A549 (cell line): Measurements from ENCODE around the gene GALNT14. TPM values are rescaled to one million over a fixed set of nuclear protein-coding genes. Genes with fewer than 3 reads are reported as not detected.

ENCODE experiments used
- ATAC-seq, 2 experiments: fragments of 200-7000 bp in 1 of 2; fragments of >200 bp in 1 of 2; cut with Nextera tagmentation in 1 of 2; cut with Tn5 transposase in 1 of 2; 3 replicates each; pipeline versions ENCODE4 v1.8.0 to v1.9.1; 2018 to 2020; ENCODE audit warnings: mild to moderate bottlenecking in 1 of 2, moderate library complexity in 1 of 2
- CTCF ChIA-PET: fragments of 300-600 bp; sonication (Branson Sonifier 250); formaldehyde crosslinking; extraction: SDS; loops from one replicate; lab custom pipeline; 2021; ENCODE audit warnings: antibody characterized with exemption, inconsistent platforms; lab: Yijun Ruan, JAX
- POLR2A ChIA-PET: fragments of 350-600 bp; formaldehyde crosslinking; extraction: SDS; loops from one replicate; lab custom pipeline; 2021; ENCODE audit warnings: antibody characterized with exemption, inconsistent platforms; lab: Yijun Ruan, JAX
- DNase-seq, 2 experiments: peaks; one replicate each; pipeline versions ENCODE4 v3.0.0 to v3.0.0-alpha.2; 2011 to 2016; ENCODE audit warnings: low read depth in 1 of 2, low spot score in 1 of 2
- FAIRE-seq: peaks from 2 replicates; lab custom pipeline; 2011; peaks lifted over from hg19 to GRCh38; lab: Jason Lieb, UNC
- H3K27ac ChIP-seq, 2 experiments: fragments of >200 bp; sonication (Bioruptor Twin); formaldehyde crosslinking; 3 replicates each; pipeline ENCODE4 v1.5.1; 2016 to 2017
- H3K4me1 ChIP-seq: fragments of >200 bp; sonication (Bioruptor Twin); formaldehyde crosslinking; 3 replicates; pipeline ENCODE4 v1.6.1; 2016
- H3K4me2 ChIP-seq: fragments of >200 bp; sonication (Bioruptor Twin); formaldehyde crosslinking; 3 replicates; pipeline ENCODE4 v1.6.1; 2016
- H3K4me3 ChIP-seq: fragments of >200 bp; sonication (Bioruptor Twin); formaldehyde crosslinking; 3 replicates; pipeline ENCODE4 v1.5.1; 2016
- H3K9me3 ChIP-seq: fragments of >200 bp; sonication (Bioruptor Twin); formaldehyde crosslinking; 3 replicates; pipeline ENCODE4 v1.6.1; 2016
- CBX8 ChIP-seq: fragments of 200-600 bp; sonication (generic); IDR thresholded peaks from 2 replicates; pipeline ENCODE4 v1.6.1; 2016
- CEBPB ChIP-seq, 2 experiments: fragments of >200 bp in 1 of 2; sonication (Bioruptor Twin) in 1 of 2; formaldehyde crosslinking in 1 of 2; IDR thresholded peaks; 2 replicates each; pipeline ENCODE4 v1.6.1; 2012 to 2016
- EHF ChIP-seq: fragments of 250-450 bp; sonication (Bioruptor Pico); IDR thresholded peaks from 2 replicates; pipeline ENCODE4 v1.5.0; 2020; ENCODE audit warnings: mild to moderate bottlenecking
- EP300 ChIP-seq, 2 experiments: fragments of >200 bp; sonication (Bioruptor Twin); formaldehyde crosslinking; IDR thresholded peaks; 2 replicates in 1 of 2; 3 replicates in 1 of 2; pipeline ENCODE4 v1.6.1; 2016 to 2017
- FOSL2 ChIP-seq, 2 experiments: fragments of 450-650 bp in 1 of 2; fragments of >200 bp in 1 of 2; sonication (Bioruptor Twin) in 1 of 2; formaldehyde crosslinking; IDR thresholded peaks; 2 replicates each; pipeline versions ENCODE4 v1.5.0 to v1.6.1; 2016 to 2020; ENCODE audit warnings: mild to moderate bottlenecking in 1 of 2, moderate library complexity in 1 of 2
- HEYL ChIP-seq: fragments of 250-450 bp; sonication (Bioruptor Pico); IDR thresholded peaks from 2 replicates; pipeline ENCODE4 v1.8.0; 2021; ENCODE audit warnings: mild to moderate bottlenecking, moderate library complexity
- HOXB13 ChIP-seq: fragments of 250-450 bp; sonication (Bioruptor Pico); IDR thresholded peaks from 2 replicates; pipeline ENCODE4 v1.5.0; 2020; ENCODE audit warnings: low read depth, mild to moderate bottlenecking, moderate library complexity
- MAFK ChIP-seq: fragments of 450-650 bp; IDR thresholded peaks from 2 replicates; pipeline ENCODE4 v1.6.1; 2014; ENCODE audit not compliant: partially characterized antibody
- NFE2L2 ChIP-seq: fragments of 150-350 bp; conservative IDR thresholded peaks from 2 replicates; pipeline ENCODE4 v1.6.1; 2014; ENCODE audit warnings: low read length
- RARB ChIP-seq: fragments of 250-450 bp; sonication (Bioruptor Pico); IDR thresholded peaks from 2 replicates; pipeline ENCODE4 v1.8.0; 2021; ENCODE audit warnings: mild to moderate bottlenecking, moderate library complexity
- REST ChIP-seq: fragments of 200-600 bp; sonication (generic); IDR thresholded peaks from 2 replicates; pipeline ENCODE4 v1.6.1; 2016; ENCODE audit warnings: antibody characterized with exemption, mild to moderate bottlenecking, moderate library complexity
- RFX5 ChIP-seq: fragments of 450-650 bp; IDR thresholded peaks from 2 replicates; pipeline ENCODE4 v1.7.1; 2014; ENCODE audit warnings: antibody characterized with exemption, mild to moderate bottlenecking, moderate library complexity
- TFCP2L1 ChIP-seq: fragments of 250-450 bp; sonication (Bioruptor Pico); IDR thresholded peaks from 2 replicates; pipeline ENCODE4 v1.5.0; 2021; ENCODE audit warnings: mild to moderate bottlenecking
- TP53 ChIP-seq: fragments of 250-450 bp; sonication (Bioruptor Pico); IDR thresholded peaks from 2 replicates; pipeline ENCODE4 v1.5.0; 2021; ENCODE audit warnings: mild to moderate bottlenecking, moderate library complexity
- WGBS: methylation state at CpG from one replicate; pipeline ENCODE4 v1.1.6; 2017; ENCODE audit errors: missing lambda C conversion rate; 5-methylcytosine and 5-hydroxymethylcytosine counted together
- polyA plus RNA-seq, 4 experiments: library from polyadenylated mRNA; depleted of rRNA in 3 of 4; stranded (reverse); fragments of >200 nt; fragmentation: RNase III in 1 of 4; extraction: RNeasy Plus Mini Kit Qiagen cat#74134 plus additional on column Dnase treatment in 1 of 4; gene quantifications; 2 replicates in 3 of 4; 3 replicates in 1 of 4; pipeline ENCODE4 v1.2.3, GENCODE V29; 2011 to 2017
- TF ChIP-seq, protein P1 (sequence below): IDR thresholded peaks from 2 replicates; pipeline ENCODE4 v1.6.1; 2012; ENCODE audit warnings: low read depth, borderline replicate concordance
- TF ChIP-seq, protein P2 (sequence below): fragments of 150-350 bp; IDR thresholded peaks from 2 replicates; pipeline ENCODE4 v1.6.1; 2014; ENCODE audit warnings: low read depth, mild to moderate bottlenecking, low read length

The GALNT14 gene
- polyA plus RNA-seq, 2 of the 4 experiments (the other 2 are of a cell fraction), result 34.4 to 38.3 TPM

DNA sequence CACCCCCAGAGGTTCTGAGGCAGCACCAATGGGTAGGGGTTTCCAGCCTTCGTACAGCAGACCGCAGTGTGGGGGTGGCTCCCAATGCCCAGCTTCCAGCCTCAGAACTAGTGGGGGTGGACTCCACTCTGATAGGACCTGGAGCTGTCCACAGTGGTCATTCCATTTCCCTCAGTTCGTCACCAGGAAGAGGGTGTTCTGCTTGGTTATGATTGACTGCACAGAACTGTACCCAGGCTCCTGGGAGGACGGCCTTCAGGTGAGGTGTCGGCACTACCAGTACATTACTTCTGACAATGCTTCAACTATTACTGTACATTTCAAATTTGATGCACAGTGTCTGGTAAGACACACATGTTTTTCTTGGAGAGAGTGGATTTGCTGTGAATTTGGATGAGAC lies 180.6 kb downstream of the GALNT14 start:
- ChIA-PET POLR2A (no interaction called here), CTCF (no interaction called here)
- no peak for DNase-seq
- FAIRE-seq, result no peak
- no peak overlapping the region for H3K27ac ChIP-seq
- TF ChIP-seq TFCP2L1 (CRISPR knock-in tag), result no peak
- no peak for TF ChIP-seq MAFK
- TF ChIP-seq, protein P1, sequence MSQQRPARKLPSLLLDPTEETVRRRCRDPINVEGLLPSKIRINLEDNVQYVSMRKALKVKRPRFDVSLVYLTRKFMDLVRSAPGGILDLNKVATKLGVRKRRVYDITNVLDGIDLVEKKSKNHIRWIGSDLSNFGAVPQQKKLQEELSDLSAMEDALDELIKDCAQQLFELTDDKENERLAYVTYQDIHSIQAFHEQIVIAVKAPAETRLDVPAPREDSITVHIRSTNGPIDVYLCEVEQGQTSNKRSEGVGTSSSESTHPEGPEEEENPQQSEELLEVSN, result no peak
- TF ChIP-seq HOXB13 (CRISPR knock-in tag), result no peak
- no peak for TF ChIP-seq RFX5
- no peak for TF ChIP-seq CEBPB (IDR thresholded peaks at IDR 0.05)
- TF ChIP-seq NFE2L2, result no peak
- no peak for TF ChIP-seq FOSL2 (IDR thresholded peaks at IDR 0.05)
- TF ChIP-seq FOSL2 (CRISPR knock-in tag; IDR thresholded peaks at IDR 0.05), result no peak
- no peak for TF ChIP-seq EP300 (IDR thresholded peaks at IDR 0.05)
- TF ChIP-seq REST, result no peak
- TF ChIP-seq TP53 (CRISPR knock-in tag), result no peak
- no peak for TF ChIP-seq HEYL (CRISPR knock-in tag)
- no peak overlapping the region for H3K4me3 ChIP-seq
- H3K9me3 ChIP-seq, result no peaks in the 10 kb centered on the region
- H3K4me1 ChIP-seq, result no peaks in the 10 kb centered on the region
- ATAC-seq, result no peak
- no peak overlapping the region for H3K4me2 ChIP-seq
- WGBS, result 97% methylated on average over 5 of the region's 5 CpGs

GRCh38 chr2:30956995-30957394 lies 181.2 kb downstream of the GALNT14 start:
- TF ChIP-seq RARB (CRISPR knock-in tag), result no peak
- TF ChIP-seq, protein P2, sequence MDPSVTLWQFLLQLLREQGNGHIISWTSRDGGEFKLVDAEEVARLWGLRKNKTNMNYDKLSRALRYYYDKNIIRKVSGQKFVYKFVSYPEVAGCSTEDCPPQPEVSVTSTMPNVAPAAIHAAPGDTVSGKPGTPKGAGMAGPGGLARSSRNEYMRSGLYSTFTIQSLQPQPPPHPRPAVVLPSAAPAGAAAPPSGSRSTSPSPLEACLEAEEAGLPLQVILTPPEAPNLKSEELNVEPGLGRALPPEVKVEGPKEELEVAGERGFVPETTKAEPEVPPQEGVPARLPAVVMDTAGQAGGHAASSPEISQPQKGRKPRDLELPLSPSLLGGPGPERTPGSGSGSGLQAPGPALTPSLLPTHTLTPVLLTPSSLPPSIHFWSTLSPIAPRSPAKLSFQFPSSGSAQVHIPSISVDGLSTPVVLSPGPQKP, result no peak
- ChIA-PET POLR2A (no interaction called here), CTCF (interaction anchor here (0.8 kb wide), 1 partner anchor 22 kb away, joined by 4 read pairs; no protein-coding TSS in a partner anchor)
- Histone ChIP-seq H3K9me3 (no peaks in the 10 kb centered on the region), H3K4me1 (no peaks in the 10 kb centered on the region), H3K4me2 (no peak overlapping the region), H3K4me3 (no peak overlapping the region), H3K27ac (no peak overlapping the region)
- DNase-seq (no peak), FAIRE-seq (no peak), ATAC-seq (no peak)

DNA sequence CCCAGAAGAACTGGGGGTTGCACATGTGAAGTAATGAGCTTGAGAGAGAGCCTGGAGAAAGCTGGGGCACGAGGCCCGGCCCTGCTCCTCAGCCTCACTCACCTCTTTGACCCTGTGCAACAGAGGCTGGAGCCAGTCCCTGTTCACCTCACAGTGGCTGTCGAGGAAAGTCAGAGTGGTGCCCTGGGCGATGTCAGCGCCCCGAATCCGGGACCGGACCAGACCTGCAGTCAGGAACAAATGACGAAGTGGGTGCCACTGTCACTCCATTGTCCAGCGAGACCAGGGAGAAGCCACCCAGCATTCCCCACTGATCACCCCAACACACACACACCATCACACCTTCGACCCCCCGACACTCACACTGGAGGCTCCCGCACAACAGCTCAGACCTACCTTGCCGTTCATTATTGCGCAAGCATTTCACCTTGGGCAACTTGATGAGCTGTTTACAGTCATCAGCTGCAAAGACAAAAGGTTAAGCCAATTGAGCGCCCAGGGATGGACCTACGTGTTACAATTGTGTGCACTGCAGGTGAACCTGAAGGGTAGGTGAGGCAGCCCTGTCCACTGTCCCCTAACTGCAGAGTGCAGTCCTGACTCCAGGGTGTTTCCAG lies 182.6 kb downstream of the GALNT14 start:
- FAIRE-seq (no peak), DNase-seq (no peak), ATAC-seq (no peak)
- Histone ChIP-seq H3K9me3 (no peaks in the 10 kb centered on the region), H3K4me2 (no peak overlapping the region), H3K4me3 (no peak overlapping the region), H3K27ac (no peak overlapping the region), H3K4me1 (no peaks in the 10 kb centered on the region)
- CTCF ChIA-PET, result no interaction called here
- POLR2A ChIA-PET, result no interaction called here
- TF ChIP-seq EHF (CRISPR knock-in tag), result no peak
- TF ChIP-seq CEBPB (IDR thresholded peaks at IDR 0.05), result peak; percentile 65 to 87; a peak in 3 of 4 replicates
- no peak for TF ChIP-seq CBX8
- 94% methylated on average over 17 of the region's 17 CpGs for WGBS
